HTR-8/SVneo (cell line): ENCODE measurements around the gene SUPT16H.
A peak's percentile ranks its signal among the peaks of the same experiment; 100 is the strongest.
"Not testable (repeated sequence)": the region's sequence is repeated elsewhere in the genome, so short reads cannot be mapped to it uniquely, and the experiment has no call there.

Experiments used
- DNase-seq: peaks from one replicate; pipeline ENCODE4 v3.0.0; 2011; ENCODE audit warnings: low spot score, mixed read lengths; ENCODE audit not compliant: insufficient read length
- FAIRE-seq: peaks from 2 replicates; lab custom pipeline; 2011; peaks lifted over from hg19 to GRCh38; lab: Jason Lieb, UNC

SUPT16H gene

DNA sequence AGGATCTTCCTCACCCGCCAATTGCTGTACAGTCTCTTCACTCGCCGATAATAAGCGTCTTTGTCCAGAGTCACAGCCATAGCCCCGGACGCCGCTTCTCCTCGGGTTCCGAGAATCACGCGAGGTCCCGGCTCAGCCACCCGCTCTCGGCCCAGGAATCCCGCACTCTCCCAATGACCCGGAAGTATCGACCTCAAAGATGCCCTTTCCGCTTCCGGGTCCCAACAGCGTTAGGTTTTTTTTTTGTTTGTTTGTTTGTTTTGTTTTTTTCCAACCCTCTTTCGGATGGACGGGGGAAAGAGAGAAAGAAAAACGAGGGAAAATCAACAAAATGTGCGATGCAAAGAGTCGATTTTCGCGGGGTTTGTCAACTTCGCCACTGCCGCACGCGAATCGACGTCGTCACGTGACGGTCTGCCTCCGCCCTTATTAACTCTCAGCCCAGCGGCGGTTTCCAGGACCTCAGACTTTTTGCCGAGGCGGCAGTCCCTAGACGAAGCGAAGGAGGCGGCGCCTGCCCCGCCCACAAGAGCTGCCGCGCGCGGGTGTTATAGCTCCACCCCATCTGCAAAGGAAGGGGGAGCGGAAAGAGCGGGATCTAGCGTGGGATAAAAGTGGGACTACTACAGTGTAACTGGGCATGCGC, at the start of gene SUPT16H:
Gene SUPT16H, minus strand, starts transcription at position 172 of the 646 bp plus-strand sequence. Its CDS starts 92 bp downstream, at position 80.
- DNase-seq: peak; percentile 77
- no peak for FAIRE-seq

DNA sequence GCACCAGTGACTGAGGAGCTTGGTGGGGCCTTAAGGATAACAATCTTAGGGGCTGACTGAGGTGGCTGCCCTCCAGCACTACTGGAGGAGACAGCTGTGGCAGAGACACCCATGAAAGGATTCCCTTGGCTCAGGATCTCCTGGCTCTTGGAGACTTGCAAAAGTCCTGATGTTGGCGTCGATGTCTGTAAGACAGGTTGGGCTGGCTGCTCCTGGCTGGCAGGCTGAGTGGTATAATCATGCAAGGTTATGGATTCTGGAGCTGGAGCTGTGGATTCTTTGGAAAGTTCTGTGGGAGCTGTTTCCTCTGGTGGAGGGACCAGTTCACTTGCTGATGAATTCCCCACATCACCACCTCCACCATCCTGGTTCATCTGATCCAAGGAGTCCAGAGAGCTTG, 47.3 kb upstream of the SUPT16H start:
- FAIRE-seq (no peak), DNase-seq (no peak)

GRCh38 chr14:21428930-21429329, 45.1 kb upstream of the SUPT16H start:
- FAIRE-seq: no peak
- DNase-seq: no peak

GRCh38 chr14:21426692-21427091, 42.9 kb upstream of the SUPT16H start:
- DNase-seq (no peak), FAIRE-seq (no peak)

DNA sequence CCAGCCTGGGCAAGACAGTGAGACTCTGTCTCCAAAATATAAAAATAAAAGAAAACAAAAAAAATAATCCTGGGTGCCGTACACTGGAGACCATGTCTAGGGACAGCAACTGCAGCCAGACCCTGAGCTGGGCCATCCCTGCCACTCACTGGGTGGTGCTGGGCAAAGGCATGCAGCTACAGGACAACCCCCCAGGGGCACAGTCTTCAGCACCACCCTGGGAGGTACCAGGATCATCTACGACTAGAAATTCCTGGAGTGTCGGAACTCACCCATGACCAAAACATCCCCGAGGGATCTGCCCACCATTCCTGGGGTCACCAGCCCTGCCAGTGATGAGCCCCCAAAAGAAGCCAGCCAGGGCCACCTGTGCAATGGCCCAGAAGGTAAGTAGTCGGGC, 35.7 kb upstream of the SUPT16H start:
- FAIRE-seq (no peak), DNase-seq (no peak)

DNA sequence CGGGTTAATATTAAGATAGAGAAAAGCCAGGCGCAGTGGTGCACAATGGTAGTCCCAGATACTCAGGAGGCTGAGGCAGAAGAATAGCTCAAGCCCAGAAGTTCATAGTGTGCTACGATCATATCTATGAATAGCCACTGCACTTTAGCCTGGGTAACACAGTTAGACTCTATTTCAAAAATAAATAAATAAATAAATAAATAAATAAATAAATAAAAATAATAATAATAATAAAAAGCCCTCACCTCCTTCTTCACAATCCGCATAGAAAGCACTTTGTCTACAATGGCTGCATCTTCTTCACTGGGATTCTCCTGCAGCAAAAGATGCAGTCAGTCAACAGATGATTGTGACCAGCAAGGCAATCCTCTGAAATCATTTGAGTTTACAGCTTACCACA, 31.5 kb upstream of the SUPT16H start:
- no peak for FAIRE-seq
- DNase-seq: no peak

DNA sequence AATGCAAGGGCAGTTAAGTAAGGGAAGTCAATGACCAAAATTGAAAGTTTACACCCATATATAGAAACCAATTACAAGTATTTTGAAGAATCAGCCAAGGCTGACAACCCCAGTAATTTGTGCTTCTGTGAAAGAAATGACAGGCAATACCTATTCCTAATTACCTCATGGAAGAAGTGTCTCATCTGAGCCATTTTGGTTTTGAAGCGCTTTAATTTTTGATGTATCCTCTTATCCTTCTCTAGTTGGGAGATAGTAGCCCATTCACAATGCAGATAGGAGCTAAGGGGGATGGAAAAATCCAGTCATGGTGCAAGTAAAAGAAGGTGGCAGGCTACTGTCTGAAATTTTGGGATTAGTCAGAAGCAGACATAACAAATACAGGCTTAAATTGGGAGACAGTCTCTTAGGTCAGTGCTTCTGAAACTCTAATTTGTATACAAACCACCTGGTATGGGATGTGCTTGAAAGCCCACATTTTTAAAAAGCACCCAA, 30.4 kb upstream of the SUPT16H start:
- no peak for FAIRE-seq

DNA sequence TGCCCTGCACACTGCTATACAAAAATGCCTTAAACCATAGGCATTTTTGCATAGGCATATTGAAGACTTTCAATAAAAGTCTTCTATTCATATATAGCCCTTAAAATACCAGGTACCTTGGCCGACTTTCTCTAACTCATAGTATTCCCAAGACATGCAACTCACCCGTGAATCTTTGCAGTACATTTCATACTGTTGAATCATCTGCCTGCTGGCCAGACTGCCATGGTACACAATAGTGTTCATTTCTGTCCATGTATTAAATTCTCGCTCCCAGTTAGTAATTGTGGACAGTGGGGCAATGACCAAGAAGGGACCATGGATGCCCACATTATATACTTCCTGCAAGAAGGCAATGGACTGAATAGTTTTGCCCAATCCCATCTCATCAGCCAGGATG, 24.3 kb upstream of the SUPT16H start:
- DNase-seq (no peak), FAIRE-seq (no peak)

More for the DNA sequence above, 30.4 kb upstream of the SUPT16H start:
- DNase-seq: no peak

GRCh38 chr14:21406213-21406612, 22.4 kb upstream of the SUPT16H start:
- no peak for DNase-seq
- FAIRE-seq: no peak

- no peak for DNase-seq
- no peak for FAIRE-seq
Observed at GRCh38 chr14:21405097-21405496, 21.3 kb upstream of the SUPT16H start.

- DNase-seq (no peak), FAIRE-seq (no peak)
Observed at GRCh38 chr14:21399311-21399870, 15.6 kb upstream of the SUPT16H start.

DNA sequence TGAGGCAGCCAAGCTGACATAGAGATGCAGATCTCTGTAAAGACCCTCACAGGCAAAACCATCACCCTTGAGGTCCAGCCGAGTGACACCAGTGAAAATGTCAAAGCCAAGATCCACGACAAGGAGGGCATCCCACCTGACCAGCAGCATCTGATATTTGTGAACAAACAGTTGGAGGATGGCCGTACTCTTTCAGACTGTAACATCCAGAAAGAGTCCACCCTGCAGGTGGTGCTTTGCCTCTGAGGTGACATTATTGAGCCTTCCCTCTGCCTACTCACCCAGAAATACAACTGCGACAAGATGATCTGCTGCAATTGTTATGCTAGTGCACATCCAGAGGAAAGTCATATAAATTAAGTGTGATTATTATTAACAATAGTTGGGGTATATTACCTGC, 15.1 kb upstream of the SUPT16H start:
- no peak for DNase-seq
- FAIRE-seq: no peak

DNA sequence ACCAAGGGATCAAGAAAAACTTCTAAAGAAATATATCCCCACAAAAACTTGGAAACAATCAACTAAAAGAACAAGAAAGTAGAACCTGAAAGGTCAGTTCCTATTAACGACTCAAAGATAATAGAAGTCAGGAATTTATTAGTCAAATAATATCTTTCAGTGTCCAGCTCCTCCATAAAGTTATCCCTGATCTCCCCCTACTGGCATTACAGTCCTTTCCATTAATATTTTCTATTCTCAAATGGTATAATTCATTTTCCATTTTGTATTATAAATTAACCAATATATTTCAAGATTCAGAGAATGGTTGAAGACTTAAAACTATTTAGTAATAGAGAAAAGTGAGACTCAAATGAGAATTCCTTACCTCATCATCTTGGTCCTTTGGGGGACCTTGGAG, 11.6 kb upstream of the SUPT16H start:
- DNase-seq: no peak
- no peak for FAIRE-seq

GRCh38 chr14:21385188-21385904, 1.5 kb upstream of the SUPT16H start:
- no peak for DNase-seq
- no peak for FAIRE-seq

DNA sequence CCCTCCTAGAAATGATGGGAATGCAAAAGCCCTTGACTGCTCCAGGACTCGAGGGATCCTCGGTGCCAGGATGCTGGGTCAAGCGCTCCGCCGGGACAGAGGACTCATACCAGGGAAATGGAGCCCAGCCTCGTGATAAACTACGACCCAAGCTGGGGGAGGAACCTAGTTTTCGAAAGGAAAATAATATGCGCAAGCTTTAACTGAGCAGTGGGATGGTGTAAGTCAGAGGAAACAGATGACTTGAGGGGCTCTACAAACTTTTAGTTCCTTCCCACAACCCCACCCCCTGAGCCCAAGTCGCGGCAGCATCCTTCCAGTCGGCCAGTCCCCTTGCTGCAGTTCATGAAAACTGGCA, 654 bp upstream of the SUPT16H start:
- DNase-seq (no peak), FAIRE-seq (no peak)

DNA sequence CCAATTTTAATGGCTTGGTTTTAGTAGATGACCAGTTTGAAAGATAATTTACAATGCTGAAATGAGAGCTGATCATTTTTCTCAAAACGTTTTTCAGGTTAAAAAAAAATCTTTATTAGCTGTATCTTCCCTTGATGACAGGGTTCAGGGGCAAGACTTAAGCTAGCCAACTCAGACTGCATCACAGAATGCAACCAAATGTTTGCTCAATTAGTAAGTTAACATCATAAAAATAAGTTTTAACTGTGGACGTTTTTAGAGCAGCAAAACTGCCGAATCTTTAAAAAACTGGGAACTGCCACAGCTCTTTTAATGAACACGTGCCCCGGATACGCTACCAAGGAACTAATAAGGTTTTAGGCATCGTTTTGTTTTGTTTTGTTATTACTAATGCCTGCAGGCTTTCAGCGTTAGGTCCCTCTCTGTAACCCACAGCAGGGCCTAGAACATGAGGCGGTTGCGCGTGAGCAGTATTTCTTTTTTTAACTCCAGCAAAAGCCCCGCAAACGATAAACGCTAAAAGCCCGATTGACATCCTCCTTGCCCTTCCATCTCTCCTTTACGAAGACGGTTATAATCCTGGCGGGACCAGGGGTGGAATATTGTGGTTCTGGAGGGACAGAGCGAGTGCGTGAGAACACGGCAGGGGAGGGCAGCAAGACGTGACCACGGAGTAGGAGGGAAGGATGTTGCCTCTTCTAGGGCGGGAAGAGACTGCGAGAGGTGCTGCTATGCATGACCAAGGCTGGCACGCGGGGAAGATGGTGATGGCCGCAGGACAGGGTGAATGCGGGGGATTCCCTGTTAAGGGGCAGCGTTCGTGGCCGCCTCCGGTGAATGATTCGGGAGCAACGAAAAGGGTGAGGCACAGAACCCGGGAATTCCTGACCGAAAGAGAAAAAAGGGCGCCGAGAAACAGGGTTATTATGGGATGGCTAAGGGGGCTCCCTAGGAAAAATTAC, 652 bp downstream of the SUPT16H start:
- no peak for FAIRE-seq
- DNase-seq: peak; percentile 23

DNA sequence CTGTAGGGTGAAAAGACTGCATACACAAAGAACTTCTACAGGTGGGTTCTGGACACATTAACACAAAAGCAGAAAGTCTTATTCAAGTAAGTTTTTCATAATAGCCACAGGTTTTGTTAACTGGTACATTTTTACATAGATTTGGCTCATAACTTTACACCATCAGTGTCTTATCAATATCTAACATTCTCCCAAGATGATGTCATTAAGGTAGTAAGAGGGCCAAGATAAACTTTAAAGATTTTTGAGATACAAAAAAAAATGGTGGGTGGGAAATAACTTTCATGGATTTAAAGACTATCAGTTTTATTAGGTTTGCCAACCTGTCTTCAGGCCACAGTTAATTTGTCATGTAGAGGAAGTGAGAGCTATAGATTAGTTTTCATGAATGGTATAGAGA, 1.7 kb downstream of the SUPT16H start:
- DNase-seq (no peak), FAIRE-seq (no peak)

- FAIRE-seq (no peak), DNase-seq (no peak)
Observed at GRCh38 chr14:21379338-21379737, 4.5 kb downstream of the SUPT16H start.

GRCh38 chr14:21373980-21374379, 9.8 kb downstream of the SUPT16H start:
- DNase-seq (no peak), FAIRE-seq (no peak)

- DNase-seq, FAIRE-seq: not testable (repeated sequence)
Observed at GRCh38 chr14:21372814-21373213, 11.0 kb downstream of the SUPT16H start.
